Activated CD8-positive, alpha-beta memory T cell treated with anti-CD3 and anti-CD28 coated beads for 1 hour (primary cell): ENCODE measurements around the gene SMOC2.

Experiments used
- DNase-seq, 2 donors: peaks; one replicate each; pipeline ENCODE4 v3.0.0-alpha.2; 2020; ENCODE audit warnings: low read depth in 1 of 2; ENCODE audit errors: extremely low read depth in 1 of 2

Gene SMOC2

DNA sequence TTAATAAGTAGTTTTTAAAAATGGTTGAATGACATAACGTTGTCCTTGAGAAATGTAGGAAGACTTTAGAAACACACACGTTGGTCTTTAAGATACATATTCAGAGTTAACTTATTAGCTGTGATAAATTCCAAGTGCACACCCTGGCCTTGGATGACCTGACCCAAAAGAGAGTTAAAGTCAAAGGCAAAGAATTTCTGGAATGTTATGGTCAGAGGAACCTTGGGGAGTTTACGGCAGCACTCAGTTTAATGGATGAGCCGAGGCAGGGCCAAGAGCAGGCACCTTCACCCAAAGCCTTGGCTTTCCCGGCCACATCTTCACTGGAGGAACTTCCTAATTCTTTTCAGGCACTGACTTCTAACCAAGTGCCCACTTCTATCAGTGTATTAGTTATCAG is 200.5 kb downstream of the SMOC2 start:
- DNase-seq: no peak

DNA sequence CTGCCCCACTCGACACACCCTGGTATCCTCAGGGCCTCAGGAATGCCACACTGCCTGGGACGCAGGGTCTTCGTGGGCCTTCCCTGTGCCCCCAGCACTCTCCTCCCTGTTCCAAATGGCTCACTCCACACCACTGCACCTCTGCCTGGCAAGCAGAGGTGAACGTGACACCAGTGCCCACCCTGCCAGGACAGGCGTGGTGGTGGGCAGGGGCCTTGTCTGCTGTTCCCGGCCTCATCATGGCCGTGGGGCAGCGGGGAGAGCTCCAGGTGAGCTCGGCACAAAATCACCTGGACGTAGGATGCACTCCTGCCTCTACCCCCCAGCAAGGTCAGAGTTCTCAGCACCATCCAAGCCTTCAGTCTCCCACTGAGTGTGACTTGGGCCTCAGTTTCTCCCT is 202.4 kb downstream of the SMOC2 start:
- no peak for DNase-seq

DNA sequence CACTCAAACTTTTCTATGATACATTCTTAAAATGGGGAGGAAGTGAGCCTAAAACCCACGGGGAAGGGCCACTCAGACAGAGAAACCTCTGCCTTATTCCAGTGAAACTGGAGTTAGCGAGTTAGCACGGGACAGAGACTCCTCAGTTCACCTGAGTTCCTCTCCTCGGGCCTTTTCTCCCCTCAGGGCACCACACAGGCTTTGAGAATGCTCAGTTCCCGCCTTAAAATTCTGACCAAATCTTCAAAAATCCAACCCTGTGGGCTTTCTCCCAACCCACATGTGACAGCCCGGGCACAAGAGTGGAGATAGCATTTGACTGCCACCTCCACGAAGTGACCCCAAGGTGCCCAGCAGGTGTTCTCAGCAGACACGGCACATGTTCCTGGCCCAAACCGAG is 204.3 kb downstream of the SMOC2 start:
- no peak for DNase-seq

DNA sequence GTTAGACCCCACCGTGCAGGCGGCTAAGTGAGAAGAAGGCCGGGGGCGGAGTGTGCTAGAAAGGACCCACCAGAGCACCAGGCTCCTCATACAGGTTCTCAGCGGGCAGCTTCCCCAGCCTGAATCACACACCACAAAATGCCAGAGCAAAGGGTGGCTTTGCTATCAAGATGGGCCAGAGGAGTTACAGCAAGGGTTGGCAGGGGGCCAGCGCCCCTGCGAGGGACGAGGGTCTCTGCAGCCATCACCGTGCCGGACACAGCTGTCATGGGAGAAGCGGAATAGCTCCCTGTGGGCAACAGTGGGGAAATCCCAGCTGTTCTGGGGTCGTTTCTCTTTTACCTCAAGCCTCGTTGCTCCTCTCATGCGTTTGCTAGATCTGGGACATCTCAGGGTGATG is 206.3 kb downstream of the SMOC2 start:
- no peak for DNase-seq

DNA sequence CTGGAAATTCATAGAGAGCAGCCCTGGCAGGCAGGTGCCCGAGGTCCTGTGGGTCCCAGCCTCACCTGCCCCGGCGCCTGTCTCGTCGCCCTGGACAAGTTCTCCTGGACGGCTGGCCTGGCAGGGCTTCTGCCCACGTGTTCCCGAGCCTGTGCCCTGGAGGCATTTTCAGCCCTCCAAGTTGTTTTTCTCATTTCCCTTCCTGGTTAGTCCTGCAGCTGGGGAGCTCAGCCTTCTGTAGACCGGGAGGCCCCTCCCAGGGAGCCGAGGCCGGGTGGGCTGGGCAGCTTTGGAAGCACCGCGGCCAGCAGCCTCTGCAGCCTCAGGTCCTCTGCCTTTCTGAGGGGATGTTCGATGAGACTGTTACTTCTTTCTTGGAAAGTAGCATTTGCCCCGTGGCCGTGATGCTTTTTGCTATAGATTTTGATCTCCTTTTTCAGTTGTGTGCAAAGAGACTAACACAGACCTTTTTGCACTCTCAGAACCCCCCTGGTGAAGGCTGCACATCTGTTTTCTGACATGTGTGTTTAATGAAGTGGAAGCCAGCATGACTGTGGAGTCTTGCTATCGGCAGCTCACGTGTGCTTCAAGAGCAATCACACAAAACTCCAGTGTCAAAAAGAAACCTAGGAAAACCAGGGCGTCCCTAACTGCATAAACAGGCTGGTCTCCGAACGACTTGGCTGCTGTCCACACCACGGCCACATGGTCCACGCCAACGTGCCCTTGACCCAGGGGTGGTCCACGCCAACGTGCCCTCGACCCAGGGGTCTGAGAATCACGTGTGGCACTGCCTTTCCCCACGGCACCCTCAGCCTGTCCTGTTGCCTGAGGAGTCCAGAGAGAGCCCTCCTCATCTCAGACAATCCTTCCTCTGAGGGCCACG is 207.5 kb downstream of the SMOC2 start:
- DNase-seq: no peak

DNA sequence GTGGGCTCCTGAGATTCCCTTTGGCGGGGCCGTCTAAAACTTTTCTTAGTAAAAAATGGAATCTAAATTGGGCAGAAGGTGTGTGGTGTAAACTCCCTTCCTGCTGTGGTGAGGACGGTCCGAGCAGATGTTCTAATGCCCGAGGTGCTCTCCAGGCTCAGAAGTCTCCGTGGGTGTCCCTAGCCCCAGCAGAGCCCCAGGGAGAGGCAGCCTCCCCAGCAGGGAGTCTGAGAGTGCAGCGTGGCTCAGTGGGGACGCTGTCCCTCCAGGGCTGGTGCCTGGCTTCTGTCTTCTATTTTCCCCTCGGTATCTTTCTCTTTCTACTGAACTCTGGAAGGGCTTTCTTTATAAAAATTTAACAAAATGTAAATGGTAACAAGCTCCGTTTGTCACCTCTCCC is 208.2 kb downstream of the SMOC2 start:
- no peak for DNase-seq

DNA sequence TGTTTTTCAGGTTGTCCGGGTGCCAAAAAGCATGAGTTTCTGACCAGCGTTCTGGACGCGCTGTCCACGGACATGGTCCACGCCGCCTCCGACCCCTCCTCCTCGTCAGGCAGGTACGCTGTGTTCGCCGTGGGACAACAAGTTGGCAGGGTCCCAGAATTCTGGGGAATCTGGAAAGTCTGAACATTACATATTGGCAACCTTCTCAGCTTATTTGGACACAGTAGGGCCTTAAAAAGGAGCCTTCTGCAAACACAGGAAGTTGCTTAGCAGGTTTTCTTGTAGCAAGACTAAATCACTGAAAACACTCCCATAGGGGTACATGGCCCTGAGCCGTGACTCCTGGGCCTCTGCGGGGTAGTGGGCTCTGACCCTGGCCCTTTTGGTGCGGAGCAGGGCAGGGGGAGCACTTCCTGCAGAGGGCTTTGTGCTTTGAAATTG is 209.7 kb downstream of the SMOC2 start:
- DNase-seq: no peak

DNA sequence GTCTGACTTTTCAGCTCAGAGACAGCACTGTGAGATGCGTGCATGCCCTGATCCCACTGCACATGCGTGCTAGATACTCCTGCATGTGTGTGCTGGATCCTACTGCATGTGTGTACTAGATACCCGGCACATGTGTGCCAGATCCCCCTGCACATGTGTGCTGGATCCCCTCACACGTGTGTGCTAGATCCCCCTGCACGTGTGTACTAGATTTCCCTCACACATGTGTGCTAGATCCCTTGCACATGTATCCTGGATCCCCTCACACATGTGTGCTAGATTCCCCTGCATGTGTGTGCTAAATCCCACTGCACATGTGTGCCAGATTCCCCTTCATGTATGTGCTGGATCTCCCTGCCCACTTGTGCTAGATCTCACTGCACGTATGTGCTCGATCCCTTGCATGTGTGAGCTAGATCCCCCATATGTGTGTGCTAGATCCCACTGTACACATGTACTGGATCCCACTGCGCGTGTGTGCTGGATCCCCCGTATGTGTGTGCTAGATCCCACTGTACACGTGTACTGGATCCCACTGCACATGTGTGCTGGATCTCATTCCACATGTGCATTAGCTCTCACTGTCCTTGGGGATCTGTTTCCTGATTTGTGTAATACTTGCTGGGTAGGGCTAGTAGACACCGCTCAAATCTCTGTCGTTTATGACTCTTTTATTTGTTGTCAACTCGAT is 214.6 kb downstream of the SMOC2 start:
- no peak for DNase-seq

DNA sequence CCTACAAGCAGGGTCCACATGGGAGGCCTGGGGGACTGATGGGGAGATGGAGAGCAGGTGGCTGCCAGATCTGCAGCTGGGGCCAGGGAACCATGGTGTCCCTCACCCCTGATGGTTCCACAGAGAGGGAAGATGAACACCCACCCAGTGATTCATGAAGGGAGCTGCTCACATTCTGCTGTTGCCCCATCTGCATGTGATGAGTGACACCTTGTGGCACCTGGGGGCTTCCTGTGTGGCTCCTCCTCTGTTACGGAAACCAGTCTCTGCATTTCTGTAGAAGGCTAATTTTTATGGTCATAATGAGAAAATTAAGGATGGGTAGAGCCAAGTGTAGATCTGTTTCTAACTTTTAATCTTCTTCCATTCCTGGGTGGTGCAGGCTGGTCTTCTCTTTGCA is 217.1 kb downstream of the SMOC2 start:
- no peak for DNase-seq

DNA sequence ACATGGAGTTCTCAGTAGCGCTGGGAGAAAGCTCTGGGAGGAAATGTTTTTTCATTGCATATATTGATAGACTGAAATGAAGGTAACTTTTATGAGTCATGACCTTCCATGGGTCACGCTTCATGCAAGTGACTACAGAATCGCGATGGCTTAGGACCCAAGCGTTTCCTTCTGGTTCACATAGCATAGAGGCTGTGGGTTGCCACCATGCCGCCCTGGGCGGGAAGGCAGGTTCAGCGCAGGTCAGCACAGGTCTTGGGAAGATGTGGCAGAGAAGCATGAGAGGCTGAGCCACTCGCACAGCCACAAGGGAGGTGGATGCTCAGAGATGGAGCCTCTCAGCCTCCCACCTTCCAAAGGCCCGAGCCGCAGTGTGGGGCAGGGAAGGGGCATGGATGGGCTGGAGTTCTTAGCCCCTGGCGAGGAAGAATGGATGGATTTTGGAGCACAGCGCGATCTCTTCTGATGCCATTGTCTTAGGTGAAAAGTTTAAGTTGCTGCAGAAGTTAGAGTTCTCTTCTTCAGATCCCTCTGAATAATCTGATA is 219.5 kb downstream of the SMOC2 start:
- DNase-seq: no peak

DNA sequence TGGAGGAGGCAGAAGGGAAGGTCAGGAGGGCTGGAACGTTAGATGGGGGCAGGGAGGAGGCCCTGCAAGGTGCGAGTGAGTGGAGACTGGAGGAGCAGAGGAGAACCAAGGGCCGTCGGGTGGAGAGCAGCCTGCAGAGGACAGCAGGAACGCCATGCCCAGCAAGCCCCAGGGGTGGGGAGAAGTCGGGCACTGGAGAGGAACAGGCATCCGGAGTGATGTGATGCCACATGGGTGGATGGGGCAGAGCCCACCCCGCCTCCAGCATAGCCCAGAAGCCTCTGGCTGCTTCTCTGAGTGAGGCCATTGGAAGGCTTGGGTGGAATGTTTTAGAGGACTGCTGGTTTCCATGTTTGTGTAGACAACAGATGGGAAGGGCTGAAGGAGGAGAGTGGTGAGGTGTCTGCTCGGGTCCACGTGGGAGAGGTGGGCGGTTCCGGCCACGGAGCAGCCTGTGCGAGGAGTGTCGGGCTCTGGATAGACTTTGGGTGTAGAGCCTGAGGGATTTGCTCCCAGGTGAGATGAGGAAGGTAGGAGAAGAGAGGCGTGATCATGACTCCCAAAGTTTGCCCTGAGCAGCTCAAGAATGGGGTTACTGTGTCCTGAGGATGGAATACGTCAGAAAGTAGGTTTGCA is 221.4 kb downstream of the SMOC2 start:
- DNase-seq: no peak

DNA sequence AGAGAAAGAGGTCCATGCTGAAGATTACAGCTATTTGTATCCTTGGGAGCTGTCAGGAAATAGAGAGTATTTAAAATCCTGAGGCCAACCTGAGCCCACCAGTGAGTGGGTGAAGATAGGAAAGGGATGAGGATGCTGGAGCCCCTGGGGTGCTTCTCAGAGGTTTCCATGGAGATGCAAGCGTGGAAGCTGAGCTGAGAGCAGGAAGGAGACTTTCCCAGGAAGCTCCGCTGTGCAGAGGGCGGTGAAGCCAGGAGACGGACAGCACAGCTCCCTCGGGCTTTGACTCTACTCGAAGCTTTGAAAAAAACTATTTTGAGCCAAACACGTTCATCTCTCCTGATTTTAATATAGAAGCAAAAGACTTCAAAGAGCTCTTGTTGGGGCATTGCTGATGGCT is 222.1 kb downstream of the SMOC2 start:
- DNase-seq: no peak

DNA sequence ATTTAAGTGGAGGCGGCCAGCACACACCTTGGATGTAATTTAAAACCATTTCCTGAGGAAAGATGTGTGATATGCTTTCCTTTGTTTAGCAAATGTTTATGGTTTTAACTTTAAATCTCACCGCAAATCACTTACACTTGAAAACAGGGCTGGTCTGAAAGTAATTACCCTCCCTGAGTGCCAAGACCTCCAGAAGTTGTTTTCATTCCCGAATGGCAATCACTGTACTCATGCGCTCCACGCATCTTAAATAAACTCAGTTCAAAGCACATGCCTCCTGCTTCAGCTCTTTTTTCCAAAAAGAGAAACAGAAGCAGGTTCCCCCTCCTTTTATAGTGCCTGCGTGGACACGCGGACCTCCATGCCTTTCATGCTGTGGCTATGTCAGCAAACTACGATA is 224.0 kb downstream of the SMOC2 start:
- no peak for DNase-seq

DNA sequence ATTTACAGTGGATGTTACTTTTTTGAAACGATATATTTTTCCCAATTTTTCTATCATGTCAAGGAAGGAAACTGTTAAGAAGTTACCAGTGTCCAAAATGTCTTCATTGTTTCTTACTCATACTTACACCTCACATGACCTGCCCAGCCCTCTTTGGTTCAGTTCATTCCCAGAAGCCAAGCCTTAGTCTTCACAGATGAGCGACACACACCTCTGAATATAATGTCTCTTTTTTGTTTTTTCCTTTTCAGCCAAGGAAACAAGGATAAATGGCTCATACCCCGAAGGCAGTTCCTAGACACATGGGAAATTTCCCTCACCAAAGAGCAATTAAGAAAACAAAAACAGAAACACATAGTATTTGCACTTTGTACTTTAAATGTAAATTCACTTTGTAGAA is 225.2 kb downstream of the SMOC2 start:
- DNase-seq: no peak

DNA sequence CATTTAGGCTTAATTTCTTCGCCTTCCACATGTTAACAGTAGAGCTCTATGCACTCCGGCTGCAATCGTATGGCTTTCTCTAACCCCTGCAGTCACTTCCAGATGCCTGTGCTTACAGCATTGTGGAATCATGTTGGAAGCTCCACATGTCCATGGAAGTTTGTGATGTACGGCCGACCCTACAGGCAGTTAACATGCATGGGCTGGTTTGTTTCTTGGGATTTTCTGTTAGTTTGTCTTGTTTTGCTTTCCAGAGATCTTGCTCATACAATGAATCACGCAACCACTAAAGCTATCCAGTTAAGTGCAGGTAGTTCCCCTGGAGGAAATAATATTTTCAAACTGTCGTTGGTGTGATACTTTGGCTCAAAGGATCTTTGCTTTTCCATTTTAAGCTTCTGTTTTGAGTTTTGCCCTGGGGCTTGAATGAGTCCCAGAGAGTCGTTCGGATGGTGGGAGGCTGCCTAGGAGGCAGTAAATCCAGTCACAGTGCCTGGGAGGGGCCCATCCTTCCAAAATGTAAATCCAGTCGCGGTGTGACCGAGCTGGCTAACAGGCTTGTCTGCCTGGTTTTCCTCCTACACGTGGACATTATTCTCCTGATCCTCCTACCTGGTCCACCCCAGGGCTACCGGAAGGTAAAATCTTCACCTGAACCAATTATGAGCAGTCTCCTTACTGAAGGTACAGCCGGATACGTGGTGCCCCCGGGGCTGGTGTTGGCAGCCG is 225.9 kb downstream of the SMOC2 start:
- DNase-seq: no peak

DNA sequence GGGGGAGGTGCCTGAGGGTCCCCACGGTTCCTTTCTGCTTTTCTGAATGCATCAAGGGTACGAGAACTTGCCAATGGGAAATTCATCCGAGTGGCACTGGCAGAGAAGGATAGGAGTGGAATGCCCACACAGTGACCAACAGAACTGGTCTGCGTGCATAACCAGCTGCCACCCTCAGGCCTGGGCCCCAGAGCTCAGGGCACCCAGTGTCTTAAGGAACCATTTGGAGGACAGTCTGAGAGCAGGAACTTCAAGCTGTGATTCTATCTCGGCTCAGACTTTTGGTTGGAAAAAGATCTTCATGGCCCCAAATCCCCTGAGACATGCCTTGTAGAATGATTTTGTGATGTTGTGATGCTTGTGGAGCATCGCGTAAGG is 226.4 kb downstream of the SMOC2 start:
- DNase-seq: no peak

DNA sequence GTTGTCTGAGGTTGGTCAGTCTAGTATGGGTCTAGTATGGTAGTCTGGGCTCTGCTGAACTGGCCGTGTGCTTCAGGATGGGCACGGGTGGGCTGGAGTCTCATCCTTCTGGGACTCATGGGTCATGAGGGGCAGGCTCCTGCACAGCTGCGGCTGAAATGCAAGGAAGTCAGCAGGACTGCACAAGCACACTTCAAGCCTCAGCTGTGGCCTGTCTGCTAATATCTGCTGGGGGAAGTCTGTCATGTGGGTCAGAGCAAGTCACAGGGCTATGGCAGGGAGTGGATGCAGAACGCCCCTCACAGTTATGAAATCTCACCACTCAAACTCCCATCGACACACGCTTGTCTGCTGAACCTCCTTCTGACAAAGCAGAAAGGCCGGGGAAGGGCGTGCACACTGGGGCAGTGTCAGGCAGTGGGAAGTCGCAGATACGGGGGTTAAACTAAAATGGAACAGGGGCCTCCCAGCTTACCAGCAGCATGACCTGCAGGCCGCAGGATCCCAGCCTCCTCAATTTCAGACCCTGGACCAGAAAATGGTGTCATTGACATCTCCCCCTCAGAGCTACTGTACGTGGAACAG is 229.5 kb downstream of the SMOC2 start:
- no peak for DNase-seq

DNA sequence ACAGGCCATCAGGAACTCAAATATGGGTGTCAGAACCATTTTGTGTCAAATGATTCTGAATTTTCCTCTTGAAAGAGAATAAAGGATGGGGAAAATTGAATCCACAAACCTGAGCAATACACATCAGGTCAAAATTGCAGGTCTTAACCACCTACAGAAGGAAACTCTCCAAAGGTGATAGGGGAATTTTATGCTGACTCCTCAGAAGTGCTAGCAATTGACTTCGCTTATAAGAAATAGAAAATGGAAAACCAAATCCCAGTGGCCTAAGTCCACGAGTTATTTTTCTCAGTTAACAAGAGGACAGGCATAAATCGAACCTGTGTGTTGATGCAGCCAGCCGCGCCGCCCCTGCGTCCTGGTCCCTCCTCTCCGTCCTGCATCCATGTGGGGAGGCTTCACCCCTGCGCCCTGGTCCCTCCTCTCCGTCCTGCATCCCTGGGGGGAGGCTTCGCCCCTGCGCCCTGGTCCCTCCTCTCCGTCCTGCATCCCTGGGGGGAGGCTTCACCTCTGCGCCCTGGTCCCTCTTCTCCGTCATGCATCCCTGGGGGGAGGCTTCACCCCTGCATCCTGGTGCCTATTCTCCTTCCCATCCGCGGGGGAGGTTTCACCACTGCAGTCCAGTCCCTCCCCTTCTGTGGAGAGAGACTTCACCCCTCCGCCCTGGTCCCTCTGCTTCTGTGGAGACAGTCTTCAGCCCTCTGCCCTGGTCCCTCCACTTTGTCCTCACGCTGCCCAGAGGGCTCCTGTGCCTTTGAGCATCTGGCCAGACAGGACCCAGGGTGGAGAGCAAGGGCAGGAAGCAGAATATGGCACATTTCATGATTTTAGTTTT is 230.3 kb downstream of the SMOC2 start:
- DNase-seq: no peak

DNA sequence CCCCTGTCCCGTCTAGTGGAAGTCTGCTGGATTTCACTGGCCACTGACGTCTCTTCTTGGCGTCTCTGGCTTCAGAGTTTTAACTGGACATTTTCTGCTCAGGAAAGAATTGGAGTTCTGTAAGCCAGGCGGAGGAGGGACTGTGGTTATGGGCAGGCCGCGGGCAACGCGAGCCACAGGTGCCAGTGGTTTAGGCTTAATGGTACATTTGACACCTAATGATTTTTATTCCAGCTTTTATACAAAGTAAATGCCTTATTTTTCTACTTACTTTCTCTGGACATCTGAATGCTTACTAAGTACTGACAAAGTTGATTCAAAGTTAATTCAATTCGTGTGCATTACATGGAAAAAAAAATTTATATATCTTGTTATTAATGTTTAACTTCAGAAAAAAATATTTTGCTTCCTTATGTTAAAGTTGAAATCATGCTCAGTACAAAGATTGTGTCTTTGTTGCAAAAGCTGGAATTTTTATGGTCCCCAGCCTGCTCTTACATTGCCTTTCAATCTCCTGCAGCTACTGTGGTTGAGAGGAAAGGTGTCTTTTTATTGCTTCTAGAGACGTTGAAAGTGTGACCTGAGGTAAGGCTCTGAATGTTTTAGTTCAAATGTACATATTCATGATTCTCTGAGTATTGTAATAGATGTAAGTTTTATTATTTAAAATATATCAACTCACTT is 231.0 kb downstream of the SMOC2 start:
- no peak for DNase-seq
